ENCODE measurements around the gene HEATR1.
"Not testable (repeated sequence)": the region's sequence is repeated elsewhere in the genome, so short reads cannot be mapped to it uniquely, and the experiment has no call there.

The HEATR1 gene

GRCh38 chr1:236508593-236509027 is 95.7 kb downstream of the HEATR1 start:
- no peak overlapping the region for H3K27ac ChIP-seq (ENCODE audit: low read length)
- H3K36me3 ChIP-seq (ENCODE audit: control insufficient read depth in 2 of 2, insufficient read depth in 2 of 2, low read length in 2 of 2): no peaks in the 10 kb centered on the region
- H3K9me3 ChIP-seq (ENCODE audit: control insufficient read depth in 2 of 2, low read length in 2 of 2): no peaks in the 10 kb centered on the region
- no peaks in the 10 kb centered on the region for H3K4me1 ChIP-seq (ENCODE audit: control insufficient read depth, insufficient read depth, low read length)
- no peak overlapping the region for H3K9ac ChIP-seq (ENCODE audit: low read length in 2 of 2)
- H3K27me3 ChIP-seq (ENCODE audit: control insufficient read depth in 1 of 2, insufficient read depth in 2 of 2, low read length in 2 of 2): no peaks in the 10 kb centered on the region
- no peak overlapping the region for H3K4me3 ChIP-seq (ENCODE audit: low read length in 2 of 2)

GRCh38 chr1:236507022-236507700 is 97.2 kb downstream of the HEATR1 start:
- H3K9me3 ChIP-seq (ENCODE audit: control insufficient read depth in 2 of 2, low read length in 2 of 2): no peaks in the 10 kb centered on the region
- no peak overlapping the region for H3K4me3 ChIP-seq (ENCODE audit: low read length in 2 of 2)
- no peaks in the 10 kb centered on the region for H3K36me3 ChIP-seq (ENCODE audit: control insufficient read depth in 2 of 2, insufficient read depth in 2 of 2, low read length in 2 of 2)
- no peak overlapping the region for H3K27ac ChIP-seq (ENCODE audit: low read length)
- H3K4me1 ChIP-seq (ENCODE audit: control insufficient read depth, insufficient read depth, low read length): peaks cover 3% of the 10 kb centered on the region
- no peak overlapping the region for H3K9ac ChIP-seq (ENCODE audit: low read length in 2 of 2)
- no peaks in the 10 kb centered on the region for H3K27me3 ChIP-seq (ENCODE audit: control insufficient read depth in 1 of 2, insufficient read depth in 2 of 2, low read length in 2 of 2)

GRCh38 chr1:236504338-236504737 is 100.0 kb downstream of the HEATR1 start:
- H3K4me3 ChIP-seq (ENCODE audit: low read length in 2 of 2); H3K27ac ChIP-seq (ENCODE audit: low read length); H3K36me3 ChIP-seq (ENCODE audit: control insufficient read depth in 2 of 2, insufficient read depth in 2 of 2, low read length in 2 of 2); H3K9ac ChIP-seq (ENCODE audit: low read length in 2 of 2); H3K4me1 ChIP-seq (ENCODE audit: control insufficient read depth, insufficient read depth, low read length); H3K9me3 ChIP-seq (ENCODE audit: control insufficient read depth in 2 of 2, low read length in 2 of 2); H3K27me3 ChIP-seq (ENCODE audit: control insufficient read depth in 1 of 2, insufficient read depth in 2 of 2, low read length in 2 of 2): not testable (repeated sequence)

DNA sequence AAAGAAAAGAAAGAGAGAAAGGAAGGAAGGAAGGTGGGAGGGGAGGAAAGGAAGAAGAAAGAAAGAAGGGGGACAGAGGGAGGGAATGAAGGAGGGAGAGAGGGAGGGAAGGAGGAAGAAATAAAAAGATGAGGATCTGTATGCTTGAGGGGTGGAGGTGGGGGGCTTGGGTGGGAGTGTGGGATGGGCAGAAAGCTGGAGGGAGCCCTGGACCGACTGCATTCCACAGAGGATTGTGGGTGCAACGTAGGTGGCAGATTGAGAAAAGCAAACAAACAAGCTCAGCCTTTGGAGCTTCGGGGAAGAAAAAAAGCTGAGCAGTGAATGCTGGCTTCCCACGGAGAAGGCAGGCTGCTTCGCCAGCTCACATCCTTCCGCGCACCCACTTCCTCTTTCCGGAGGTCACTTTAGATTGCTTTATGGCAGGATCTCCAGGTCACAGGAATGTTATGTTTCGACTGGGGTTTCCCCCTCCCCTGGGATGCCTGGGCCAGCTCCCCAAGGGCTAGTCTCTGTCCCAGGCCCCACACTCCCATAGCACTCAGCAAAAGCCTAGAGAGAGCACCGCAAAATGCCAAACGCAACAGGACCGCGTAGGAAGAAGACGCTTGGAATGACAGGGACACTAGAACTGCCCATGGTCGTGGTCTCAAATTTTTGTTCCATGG is 101.2 kb downstream of the HEATR1 start:
- Histone ChIP-seq H3K4me1 (ENCODE audit: control insufficient read depth, insufficient read depth, low read length) (peaks cover 3% of the 10 kb centered on the region), H3K9ac (ENCODE audit: low read length in 2 of 2) (peak overlapping the region in 1 of 2 donors; percentile 55), H3K27me3 (ENCODE audit: control insufficient read depth in 1 of 2, insufficient read depth in 2 of 2, low read length in 2 of 2) (no peaks in the 10 kb centered on the region), H3K4me3 (ENCODE audit: low read length in 2 of 2) (peak overlapping the region; percentile 54 to 65), H3K9me3 (ENCODE audit: control insufficient read depth in 2 of 2, low read length in 2 of 2) (no peaks in the 10 kb centered on the region), H3K27ac (ENCODE audit: low read length) (no peak overlapping the region), H3K36me3 (ENCODE audit: control insufficient read depth in 2 of 2, insufficient read depth in 2 of 2, low read length in 2 of 2) (no peaks in the 10 kb centered on the region)

DNA sequence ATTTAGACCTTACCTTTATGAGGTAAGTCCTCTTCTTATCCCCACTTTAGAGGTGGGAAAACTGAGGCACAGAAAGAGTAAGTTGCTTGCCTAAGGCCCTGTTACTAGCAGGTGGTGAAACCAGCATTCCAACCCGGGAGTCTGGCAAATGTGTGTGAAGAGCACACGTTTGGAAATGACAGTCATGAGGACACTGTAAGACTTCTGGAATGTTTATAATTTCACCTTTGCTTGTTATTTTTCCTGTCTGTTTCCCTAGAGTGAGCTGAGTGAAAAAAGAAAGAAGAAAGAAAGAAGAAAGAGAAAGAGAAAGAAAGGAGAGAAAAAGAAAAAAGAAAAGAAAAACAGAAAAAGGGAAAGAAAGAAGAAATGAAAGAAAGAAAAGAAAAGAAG is 101.7 kb downstream of the HEATR1 start:
- H3K27ac ChIP-seq (ENCODE audit: low read length): no peak overlapping the region
- peaks cover 3% of the 10 kb centered on the region for H3K4me1 ChIP-seq (ENCODE audit: control insufficient read depth, insufficient read depth, low read length)
- H3K36me3 ChIP-seq (ENCODE audit: control insufficient read depth in 2 of 2, insufficient read depth in 2 of 2, low read length in 2 of 2): no peaks in the 10 kb centered on the region
- H3K4me3 ChIP-seq (ENCODE audit: low read length in 2 of 2): peak overlapping the region in 1 of 2 donors; percentile 65
- H3K9me3 ChIP-seq (ENCODE audit: control insufficient read depth in 2 of 2, low read length in 2 of 2): no peaks in the 10 kb centered on the region
- H3K9ac ChIP-seq (ENCODE audit: low read length in 2 of 2): no peak overlapping the region
- H3K27me3 ChIP-seq (ENCODE audit: control insufficient read depth in 1 of 2, insufficient read depth in 2 of 2, low read length in 2 of 2): no peaks in the 10 kb centered on the region

- Histone ChIP-seq H3K4me1 (ENCODE audit: control insufficient read depth, insufficient read depth, low read length) (peaks cover 3% of the 10 kb centered on the region), H3K27me3 (ENCODE audit: control insufficient read depth in 1 of 2, insufficient read depth in 2 of 2, low read length in 2 of 2) (no peaks in the 10 kb centered on the region), H3K36me3 (ENCODE audit: control insufficient read depth in 2 of 2, insufficient read depth in 2 of 2, low read length in 2 of 2) (no peaks in the 10 kb centered on the region), H3K4me3 (ENCODE audit: low read length in 2 of 2) (no peak overlapping the region), H3K9me3 (ENCODE audit: control insufficient read depth in 2 of 2, low read length in 2 of 2) (no peaks in the 10 kb centered on the region), H3K9ac (ENCODE audit: low read length in 2 of 2) (no peak overlapping the region), H3K27ac (ENCODE audit: low read length) (no peak overlapping the region)
These were observed 103.2 kb downstream of the HEATR1 start for GRCh38 chr1:236501093-236501492.

Data from stomach smooth muscle (tissue), 2 donors.